Stimulated activated CD4-positive, alpha-beta T cell treated with anti-CD3 and anti-CD28 coated beads, Interleukin-4, amount 100 ng/mL, for 4 hours (primary cell): Measurements from ENCODE around the gene KLHL8.
A peak's percentile ranks its signal among the peaks of the same experiment; 100 is the strongest.

Experiments
- DNase-seq, 2 experiments: peaks; one replicate each; pipeline ENCODE4 v3.0.0-alpha.2; 2020

The KLHL8 gene

DNA sequence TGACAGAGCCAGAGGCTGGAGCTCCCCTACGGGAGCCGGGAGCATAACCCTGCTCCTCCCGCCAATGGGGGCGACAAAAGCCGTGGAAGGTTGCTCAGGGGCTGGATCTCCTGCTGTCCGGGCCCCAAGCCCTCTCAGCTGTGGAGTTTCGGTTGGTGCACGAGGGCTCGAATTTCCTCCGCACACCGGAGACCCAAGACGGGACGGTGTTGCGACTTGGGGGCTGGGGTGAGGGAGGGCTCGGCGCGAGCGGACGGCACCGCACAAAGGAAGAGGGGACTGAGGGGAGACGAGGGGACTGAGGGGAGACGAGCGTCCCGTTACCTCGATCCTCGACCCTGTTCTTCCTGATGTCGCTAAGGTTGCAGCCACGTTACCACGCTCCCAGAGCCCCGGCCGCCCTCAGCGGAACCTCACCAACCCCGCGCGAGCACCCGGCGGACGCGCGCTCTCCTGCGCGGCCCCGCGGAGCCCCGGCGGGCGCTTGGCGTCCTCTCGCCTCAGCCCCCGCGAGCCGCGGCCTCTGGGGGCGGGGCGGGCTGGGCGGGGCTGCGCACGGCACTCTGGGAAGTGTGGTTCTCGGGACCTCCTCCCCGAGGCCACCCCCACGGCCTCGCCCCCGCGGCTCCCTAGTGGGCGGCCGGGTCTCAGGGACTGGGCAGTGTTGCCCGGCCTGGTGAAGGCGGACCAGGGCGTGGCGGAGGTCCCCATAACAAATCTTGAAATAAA is at the start of gene KLHL8:
Gene KLHL8, minus strand, starts transcription at position 525 of the 729 bp plus-strand sequence. CDS start 25,079 bp downstream, outside the sequence.
- DNase-seq: peak; percentile 84 to 88

- DNase-seq: no peak
These were observed 49.7 kb upstream of the KLHL8 start for GRCh38 chr4:87270144-87270543.

- no peak for DNase-seq
These were observed 48.0 kb upstream of the KLHL8 start for GRCh38 chr4:87268411-87268810.

DNA sequence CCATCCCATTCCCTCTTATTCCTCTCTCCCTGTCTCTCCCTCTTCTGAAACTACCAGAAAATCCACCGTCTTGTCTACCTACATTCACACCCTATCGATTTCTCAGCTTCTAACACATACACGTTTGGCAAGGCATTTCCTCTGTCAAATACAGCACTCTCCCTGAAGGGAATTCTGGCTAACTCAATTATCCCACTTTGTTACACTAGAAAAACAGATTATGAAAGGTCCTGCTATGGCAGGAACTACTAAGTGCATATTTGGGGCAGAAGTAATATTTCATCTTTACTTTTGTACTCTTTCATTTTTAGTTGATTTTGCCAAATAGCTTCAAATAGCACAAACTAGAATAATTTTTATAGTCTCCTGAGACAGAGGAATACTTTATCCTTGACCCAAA is 46.6 kb upstream of the KLHL8 start:
- DNase-seq: no peak

GRCh38 chr4:87262886-87263285 is 42.5 kb upstream of the KLHL8 start:
- no peak for DNase-seq

GRCh38 chr4:87260477-87260876 is 40.1 kb upstream of the KLHL8 start:
- DNase-seq: no peak

DNA sequence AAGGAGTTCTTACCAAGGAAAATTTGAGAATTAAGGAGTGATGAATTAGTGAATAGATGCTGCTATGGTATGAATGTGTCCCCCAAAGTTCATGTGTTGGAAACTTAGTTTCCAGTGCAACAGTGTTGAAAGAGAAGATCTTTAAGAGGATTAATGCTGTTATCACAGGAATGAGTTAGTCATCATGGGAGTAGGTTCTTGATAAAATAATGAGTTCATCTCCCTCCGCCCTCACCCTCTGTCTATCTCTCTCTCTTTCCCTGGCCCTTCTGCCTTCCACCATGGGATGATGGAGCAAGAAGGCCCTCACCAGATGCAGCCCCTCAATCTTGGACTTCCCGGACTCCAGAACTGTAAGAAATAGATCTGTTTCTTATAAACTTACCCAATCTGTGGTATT is 38.3 kb upstream of the KLHL8 start:
- DNase-seq: no peak

GRCh38 chr4:87257523-87257922 is 37.1 kb upstream of the KLHL8 start:
- DNase-seq: no peak

DNA sequence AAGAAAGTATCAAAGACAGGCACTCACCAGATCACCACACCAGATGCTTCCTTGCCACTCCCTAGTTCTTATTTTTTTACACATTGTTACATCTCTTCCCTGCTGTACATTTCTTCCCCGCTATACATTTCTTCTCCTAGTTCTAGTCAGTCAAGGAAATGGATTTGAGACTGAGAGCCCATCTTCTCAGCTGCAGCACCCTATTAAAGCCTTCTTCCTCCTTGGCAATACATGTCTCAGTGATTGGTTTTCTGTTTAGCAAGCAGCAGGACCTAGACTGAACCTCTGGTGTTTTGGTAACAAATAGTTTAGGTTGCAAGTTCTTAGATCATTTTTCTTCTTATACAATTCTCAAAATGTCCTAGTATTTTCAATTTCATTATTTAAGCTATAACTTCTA is 35.3 kb upstream of the KLHL8 start:
- DNase-seq: no peak

DNA sequence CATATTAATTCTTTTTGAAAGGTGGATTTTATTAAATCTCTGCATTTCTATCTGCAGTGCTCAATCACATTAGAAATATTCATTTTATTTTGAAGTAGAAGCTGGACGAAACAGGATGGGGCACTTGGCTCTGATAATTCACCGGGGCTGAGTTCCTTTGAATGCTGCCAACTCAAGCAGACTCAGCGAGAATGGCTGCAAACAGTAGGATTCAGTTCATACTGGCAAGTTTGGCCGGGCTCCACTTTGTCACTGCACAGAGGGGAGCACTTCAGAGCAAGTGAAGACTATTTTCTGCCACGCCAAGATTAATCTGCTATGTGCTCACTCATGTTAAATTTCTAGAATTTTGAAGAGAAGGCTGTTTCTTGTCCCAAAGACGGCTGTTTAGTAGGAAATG is 30.7 kb upstream of the KLHL8 start:
- DNase-seq: no peak

DNA sequence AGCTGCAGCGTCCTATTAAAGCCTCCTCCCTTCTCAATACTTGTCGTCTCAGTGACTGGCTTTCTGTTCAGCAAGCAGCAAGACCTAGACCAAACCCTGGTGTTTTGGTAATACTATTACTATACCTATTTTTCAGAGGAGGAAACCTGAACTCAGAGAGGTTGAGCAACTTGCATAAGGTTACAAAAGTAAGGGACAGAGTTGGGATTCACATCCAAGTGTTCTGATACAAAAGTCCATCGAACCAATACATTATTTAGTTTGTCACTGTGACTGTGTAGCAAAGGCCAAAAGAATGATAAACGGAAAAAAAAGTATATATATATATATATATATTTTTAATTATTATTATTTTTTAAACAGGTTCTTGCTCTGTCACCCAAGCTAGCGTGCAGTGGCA is 29.9 kb upstream of the KLHL8 start:
- no peak for DNase-seq

- no peak for DNase-seq
These were observed 29.1 kb upstream of the KLHL8 start for GRCh38 chr4:87249332-87250019.

GRCh38 chr4:87243426-87244053 is 23.1 kb upstream of the KLHL8 start:
- no peak for DNase-seq

DNA sequence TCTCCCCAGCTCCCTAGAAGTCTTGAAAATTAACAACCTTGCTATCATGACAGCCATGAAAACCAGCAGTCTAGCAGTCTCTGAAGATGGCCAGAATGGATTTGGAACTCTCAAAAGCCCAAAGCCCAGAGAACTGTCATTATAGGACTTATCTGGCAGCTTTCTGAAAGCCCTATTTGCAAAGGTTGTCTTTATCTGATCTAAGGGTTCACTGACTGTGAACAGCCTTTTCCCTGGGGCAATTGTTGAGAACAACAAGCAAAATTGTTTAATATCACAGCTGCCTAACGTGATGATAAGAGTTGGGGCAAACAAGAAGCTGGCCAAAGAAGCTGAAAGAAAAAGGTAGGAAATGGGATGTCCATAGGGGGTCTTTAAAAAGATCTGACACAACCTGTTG is 20.9 kb upstream of the KLHL8 start:
- no peak for DNase-seq

DNA sequence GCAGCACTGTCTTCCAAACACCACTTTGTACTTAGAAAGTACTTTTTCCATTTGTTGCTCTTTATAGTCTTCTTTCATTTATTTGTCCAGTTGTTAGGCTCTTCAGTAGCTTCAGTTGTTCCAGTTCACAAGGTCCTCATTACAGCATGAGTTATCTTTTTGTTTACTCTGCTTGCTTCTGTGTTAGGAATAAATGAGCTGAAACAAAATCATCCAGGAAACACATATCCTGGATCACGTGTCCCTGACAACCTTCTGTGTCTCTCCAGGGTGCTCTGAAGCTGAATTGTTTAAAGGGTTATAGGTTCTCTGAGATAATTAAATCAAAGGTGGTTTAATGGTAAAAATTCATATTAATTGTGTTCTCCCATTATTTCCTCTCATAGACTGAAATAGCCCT is 19.9 kb upstream of the KLHL8 start:
- no peak for DNase-seq

DNA sequence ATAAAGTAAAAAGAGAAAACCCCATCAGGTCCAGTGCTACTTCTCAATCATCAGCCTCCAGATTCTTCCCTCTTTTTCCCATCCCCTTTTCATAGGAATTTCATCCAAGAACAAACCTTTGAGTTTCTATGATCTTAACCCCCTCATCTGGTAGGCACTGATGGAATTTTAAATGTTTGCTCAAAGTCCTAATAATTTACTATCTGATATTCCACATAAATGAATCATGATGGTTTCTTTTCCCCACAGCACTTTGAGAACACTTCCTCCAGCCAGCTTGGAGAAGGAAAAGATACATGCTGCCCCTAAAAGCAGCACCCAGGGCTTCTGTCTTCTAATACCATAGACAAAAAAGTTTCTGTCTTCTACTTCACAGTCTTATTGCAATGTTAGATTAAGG is 19.4 kb upstream of the KLHL8 start:
- no peak for DNase-seq

DNA sequence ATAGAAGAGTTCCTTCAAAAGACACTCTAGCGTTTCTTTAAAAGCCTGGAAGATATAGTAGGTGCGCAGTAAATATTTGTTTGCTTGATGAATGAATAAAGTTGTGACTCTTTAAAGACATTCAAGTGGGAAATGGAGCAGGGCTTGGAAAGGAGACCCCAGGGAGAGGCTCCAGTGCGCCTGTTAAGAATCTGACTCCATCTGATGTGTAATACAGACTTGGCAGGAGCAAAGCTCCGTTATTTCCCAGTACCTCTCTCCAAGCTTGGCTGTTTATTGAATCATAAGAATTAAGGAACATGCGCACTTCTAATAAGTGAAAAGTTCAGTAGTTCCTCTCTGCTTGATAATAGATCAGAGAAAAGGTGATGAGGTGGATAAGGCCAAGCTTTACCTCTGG is 18.8 kb upstream of the KLHL8 start:
- no peak for DNase-seq

DNA sequence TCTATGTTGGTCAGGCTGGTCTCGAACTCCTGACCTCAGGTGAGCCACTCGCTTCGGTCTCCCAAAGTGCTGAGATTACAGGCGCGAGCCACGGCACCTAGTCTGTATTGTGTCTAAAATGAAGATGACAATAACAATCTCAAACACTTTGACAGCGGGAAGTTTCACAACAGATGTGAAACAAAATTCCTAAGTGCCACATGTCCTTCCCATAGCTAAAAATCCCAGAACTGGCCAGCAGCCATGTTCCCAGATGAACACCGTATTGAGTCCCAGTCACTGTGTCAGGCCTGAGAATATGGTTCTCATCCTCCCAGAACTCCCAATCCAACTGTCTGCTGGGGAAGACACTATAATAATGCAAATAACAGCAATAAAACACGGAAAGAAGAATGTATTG is 16.4 kb upstream of the KLHL8 start:
- no peak for DNase-seq

DNA sequence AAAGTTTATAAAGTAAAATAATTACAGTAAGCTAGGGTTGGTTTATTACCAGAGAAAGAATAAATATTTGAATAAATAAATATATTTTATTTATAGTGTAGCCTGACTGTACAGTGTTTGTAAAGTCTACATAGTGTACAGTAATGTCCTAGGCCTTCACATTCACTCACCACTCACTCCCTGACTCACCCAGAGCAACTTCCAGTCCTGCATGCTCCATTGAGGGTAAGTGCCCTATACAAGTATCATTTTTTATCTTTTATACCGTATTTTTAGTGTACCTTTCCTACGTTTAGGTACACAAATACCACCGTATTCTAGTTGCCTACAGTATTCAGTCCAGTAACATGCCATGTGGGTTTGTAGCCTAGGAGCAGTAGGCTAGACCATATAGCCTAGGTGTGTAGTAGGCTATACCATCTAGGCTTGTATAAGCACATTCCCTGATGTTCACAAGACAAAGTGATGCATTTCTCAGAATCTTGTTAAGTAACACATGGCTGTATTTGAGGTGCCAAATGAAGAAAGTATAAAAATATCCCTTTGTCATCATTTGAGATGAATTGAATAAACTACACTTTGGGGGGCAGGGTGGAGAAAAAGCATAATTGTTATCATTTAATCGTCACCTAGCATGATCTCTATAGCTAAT is 14.7 kb upstream of the KLHL8 start:
- no peak for DNase-seq

- DNase-seq: no peak
These were observed 11.8 kb upstream of the KLHL8 start for GRCh38 chr4:87232216-87232615.

DNA sequence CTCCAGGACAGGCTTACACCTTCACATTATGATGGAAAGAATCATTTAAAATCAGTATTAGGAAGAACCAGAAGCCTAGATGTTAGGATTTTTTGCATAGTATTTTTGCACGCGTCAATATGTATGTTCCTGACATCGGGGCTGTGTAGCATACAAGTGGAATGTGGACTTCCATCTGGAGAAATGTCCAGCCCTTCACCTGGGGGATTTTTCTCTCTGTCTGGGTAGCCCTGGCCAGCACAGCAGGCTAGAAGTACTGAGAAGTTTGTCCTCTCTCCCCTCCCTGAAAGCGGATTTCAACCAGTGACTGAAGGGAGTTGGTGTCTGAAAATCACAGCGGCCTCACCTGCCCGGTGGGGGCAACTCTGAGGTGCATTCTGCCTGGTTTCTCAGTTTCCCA is 10.4 kb upstream of the KLHL8 start:
- no peak for DNase-seq

DNA sequence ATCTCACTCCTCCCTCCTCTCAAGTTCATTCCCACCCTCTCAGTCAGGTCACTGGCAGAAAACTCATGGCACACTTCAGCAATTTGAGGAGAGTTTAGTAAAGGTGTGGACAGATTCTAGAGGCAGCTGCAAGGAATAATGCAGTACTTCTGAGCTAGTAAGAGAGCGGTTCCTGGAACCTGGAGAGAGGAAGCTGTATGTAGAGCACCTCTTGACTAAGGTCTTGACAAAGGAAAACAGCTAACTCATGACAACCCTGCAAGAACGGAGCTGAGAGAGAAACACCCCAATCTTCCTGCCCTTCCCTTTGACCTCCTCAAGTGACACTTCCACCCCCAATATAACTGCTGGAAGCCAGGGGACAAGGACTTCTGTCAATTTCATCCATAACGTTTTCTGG is 9.6 kb upstream of the KLHL8 start:
- DNase-seq: no peak

GRCh38 chr4:87228262-87228860 is 7.9 kb upstream of the KLHL8 start:
- DNase-seq: no peak
